GM19324 (cell line): Measurements from ENCODE around the gene LARP6.
"Not testable (repeated sequence)": the region's sequence is repeated elsewhere in the genome, so short reads cannot be mapped to it uniquely, and the experiment has no call there.

Source experiments
- ATAC-seq: cut with Tn5 transposase; IDR thresholded peaks from one replicate; pipeline ENCODE4 v1.9.1; 2021; ENCODE audit warnings: mild to moderate bottlenecking, moderate library complexity; ENCODE audit not compliant: unreplicated experiment, low FRiP score

LARP6 gene

DNA sequence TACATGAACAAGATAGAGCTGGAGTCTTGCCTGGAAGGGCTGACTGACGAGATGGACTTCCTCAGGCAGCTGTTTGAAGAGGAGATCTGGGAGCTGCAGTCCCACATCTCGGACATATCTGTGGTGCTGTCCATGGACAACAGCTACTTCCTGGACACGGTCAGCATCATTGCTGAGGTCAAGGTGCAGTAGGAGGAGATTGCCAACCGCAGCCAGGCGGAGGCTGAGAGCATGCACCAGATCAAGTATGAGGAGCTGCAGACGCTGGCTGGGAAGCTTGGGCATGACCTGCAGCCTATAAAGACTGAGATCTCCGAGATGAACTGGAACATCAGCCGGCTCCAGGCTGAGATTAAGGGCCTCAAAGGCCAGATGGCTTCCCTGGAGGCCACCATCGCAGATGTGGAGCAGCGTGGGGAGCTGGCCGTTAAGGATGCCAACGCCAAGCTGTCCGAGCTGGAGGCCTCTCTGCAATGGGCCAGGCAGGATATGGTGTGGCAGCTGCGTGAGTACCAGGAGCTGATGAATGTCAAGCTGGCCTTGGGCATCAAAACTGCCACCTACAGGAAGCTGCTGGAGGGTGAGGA lies 5.5 kb upstream of the LARP6 start:
- ATAC-seq = no peak

DNA sequence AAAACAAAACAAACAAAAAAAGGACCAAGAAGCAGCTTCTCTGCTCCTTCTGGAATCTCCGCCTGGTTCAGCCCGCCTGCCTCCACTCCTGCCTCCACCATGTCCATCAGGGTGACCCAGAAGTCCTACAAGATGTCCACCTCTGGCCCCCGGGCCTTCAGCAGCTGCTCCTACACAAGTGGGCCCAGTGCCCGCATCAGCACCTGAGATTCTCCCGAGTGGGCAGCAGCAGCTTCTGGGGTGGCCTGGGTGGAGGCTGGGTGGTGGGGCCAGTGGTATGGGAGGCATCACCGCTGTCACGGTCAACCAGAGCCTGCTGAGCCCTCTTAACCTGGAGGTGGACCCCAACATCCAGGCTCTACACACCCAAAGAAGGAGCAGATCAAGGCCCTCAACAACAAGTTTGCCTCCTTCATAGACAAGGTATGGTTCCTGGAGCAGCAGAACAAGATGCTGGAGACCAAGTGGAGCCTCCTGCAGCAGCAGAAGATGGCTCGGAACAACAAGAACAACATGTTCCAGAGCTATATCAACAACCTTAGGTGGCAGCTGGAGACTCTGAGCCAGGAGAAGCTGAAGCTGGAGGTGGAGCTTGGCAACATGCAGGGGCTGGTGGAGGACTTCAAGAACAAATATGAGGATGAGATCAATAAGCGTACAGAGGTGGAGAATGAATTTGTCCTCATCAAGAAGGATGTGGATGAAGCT lies 4.8 kb upstream of the LARP6 start:
- not testable (repeated sequence) for ATAC-seq

DNA sequence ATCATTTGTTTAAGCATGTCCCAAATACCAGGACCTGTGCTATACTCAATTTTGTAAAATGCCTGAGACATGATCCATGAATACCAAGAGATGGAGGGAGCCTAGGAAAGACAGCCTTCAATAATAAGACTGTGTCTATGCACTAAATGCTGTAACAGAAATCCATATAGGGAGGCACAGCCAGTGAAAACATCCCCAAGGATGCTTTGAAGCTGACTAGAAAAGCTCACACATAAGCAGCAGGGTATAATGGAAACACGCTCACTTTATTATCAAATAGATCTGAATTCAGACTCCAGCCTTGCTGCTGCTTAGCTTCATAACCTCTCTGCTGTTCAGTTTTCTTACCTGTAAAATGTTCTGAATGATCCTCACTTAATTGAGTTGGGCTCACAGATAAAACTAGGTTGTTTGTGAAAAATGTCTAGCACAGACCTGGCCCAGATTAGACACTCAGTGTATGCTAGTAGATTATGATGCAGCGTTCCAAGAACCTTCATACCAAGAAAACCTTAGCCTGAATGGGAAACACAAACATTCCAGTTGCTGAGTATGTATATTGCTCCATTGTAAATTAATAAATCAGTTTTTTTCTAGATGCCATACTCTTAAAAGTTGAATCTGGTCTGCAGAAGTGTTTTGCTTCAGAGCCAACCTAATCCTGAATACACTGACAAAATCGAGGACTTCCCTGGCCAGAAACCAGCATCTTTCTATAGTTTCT lies 3.8 kb upstream of the LARP6 start:
- no peak for ATAC-seq

DNA sequence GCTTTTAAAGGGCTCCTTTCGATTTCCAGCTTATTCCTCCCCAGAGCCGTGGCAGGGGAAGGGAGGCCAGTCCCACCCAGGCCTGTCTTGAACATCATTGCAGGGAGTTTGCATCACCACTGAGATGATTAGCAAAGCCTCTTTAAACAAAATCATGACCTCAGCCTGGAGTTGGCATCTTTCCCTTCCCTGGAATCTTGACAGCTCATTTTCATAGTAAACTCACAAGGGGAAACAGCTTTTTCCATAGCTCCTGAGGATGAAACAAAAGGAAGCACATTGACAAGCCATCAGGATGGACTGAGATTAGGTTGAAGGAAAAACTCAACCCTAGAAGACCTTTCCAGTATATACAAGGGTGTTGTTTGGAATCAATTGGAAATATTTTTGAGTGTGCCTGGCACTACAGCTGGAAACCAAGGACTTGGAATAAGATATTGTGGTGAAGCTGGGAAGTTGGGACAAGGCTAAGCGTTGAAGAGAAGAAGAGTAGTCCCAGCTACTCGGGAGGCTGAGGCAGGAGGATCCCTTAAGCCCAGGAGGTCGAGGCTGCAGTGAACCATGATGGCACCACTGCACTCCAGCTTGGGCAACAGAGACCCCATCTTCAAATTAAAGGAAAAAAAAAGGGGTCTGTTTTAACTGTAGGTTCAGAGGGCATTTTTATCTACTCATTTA lies 3.1 kb upstream of the LARP6 start:
- no peak for ATAC-seq

DNA sequence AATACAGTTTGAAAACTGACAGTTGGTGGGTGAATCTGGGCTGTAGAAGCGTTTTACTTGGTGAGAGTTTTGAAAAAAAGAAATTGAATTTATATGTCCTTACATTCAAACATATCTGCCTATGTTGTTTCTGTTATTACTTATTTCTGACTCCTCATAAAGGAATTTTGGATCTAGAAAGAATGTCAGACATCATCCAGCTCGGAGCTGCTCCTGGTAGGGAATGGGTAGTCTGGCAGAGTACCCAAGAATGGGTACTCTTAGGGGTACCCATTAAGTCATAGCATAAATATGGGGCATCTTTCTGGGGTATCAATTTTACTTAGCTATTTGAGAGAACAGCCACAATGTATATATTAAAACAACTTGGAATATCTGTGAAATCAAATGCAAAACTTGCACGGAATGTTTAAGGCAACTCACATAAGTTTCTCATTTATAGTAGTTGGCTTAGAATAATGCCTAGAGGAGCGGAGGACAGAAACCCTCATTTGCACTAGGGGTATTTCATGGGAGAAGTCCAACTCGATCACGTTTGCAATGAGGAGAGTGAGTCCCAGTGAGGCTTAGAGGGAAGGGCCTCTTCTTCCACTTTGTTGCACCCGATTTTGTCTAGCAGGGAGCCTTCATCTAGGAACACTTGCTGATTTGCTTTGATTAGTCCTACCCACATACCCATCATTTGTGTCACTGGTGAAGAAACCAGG lies 2.4 kb upstream of the LARP6 start:
- ATAC-seq = no peak

DNA sequence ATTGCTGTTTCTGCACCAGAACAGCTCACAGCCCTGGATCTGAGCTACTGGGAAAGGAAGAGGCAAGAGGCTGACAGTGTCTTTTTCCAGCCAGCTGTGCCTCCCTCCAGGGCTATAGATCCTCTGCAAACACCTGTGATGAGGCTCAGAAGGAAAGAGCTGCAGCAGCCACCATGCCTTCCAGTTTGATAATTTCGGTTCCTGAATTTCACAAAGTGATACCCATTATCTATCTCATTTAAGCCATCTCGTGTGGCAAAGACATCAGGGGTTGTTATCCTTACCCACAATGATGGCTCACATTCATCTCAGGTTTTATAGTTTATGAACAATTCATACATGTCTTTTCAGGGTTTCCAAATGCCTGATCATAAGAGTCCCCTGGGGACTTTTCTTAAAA lies 1.8 kb upstream of the LARP6 start:
- no peak for ATAC-seq

DNA sequence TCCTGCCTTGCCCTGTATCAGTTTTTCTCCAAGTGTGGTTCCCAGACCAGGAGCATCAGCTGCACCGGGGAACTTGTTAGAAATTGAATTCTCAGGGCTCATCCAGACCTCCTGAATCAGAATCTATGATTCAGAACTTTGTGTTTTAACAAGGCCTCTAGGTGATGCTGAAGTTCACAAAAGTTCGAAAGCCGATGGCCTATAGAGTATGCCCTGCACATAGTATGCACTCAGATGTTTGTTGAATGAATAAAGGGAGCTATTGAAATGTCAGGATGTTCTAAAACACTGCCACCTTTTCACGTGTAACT lies 664 bp upstream of the LARP6 start:
- no peak for ATAC-seq

DNA sequence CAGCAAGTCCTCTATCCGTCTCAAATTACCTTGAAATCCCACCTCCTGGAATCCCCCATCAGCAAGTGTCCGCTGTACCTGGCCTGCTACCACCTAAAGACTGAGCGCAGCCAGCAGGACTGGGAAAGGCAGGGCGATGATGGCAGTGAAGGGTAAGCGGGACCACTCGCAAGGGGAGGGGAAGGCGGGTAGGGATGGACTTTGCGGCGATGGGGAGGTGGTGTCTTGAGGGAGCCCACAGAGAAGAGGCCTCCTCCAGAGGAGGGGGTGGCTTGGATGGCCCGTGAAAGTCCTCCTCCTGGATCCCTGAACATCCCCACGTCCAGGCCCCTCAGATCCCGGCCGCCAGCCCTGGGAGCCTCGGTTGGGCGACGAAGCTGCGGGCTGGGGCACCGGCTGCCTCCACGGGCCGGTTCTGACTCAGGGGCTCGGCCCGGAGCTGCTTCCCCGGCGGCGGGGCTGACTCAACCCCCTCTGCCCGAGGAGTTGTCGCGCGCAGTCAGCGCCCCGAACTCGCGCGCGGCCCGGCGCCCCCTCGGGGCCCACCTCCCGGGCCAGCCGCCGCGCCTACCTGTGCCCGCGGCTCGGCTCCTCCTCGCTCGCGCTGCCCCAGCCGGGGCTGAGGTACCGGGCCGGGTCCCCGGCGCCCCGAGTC lies 512 bp downstream of the LARP6 start:
- no peak for ATAC-seq

DNA sequence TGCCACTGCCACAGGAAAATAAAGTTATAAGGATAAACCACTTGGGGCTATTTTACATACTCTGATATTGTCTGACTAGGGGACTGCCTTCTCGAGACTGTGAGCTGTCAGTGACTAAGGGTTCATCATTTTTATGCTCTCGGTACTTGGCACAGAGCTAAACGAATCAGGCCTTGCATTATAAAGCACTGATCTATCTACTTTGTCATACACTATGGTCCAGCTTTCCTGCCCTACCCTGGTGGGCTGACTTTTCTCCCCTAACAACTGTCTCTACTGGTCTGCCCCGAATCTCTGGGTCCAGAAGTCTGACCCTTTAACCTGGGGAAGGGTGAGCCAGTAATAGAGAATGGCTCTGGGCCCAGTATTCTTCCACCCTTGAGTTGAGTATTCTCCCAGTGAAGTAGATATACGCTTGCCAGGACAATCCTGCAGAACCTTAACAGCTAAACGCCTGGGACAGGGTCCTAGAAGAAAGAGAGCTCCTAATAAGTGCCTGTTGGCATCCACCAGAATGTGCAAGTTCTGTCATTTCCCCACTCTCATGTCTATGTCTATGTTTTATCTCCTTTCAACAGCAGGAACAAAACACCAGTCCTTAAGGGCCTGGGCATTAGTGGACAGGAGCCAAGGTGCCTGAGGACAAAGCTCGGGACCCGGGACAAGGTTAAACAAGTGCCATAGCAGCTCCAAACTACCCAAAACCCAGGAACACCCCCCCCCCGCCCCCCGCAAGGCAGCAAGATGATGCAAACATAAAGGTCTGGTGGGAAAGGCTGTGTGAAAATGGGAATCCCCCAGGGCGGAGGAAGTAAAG lies 1.2 kb downstream of the LARP6 start:
- ATAC-seq = no peak

DNA sequence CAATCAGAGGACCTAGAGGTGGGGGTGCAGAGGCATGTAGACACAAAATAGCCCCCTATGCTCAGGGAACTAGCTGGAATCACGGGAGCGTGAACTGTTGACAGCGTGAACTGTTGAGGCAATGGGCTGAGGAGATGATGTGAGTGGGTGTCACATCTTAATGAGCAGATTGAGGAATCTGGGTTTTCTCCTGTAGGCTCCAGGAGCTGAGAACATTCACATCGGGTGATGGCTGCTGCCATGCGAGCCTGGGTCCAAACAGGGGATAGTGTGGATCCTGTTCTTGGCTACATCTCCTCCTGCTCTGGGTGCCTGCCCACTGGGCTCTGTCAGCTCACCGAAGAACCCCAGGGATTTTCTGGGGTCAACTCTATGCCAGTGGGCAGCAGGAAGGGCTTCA lies 2.1 kb downstream of the LARP6 start:
- ATAC-seq = no peak

DNA sequence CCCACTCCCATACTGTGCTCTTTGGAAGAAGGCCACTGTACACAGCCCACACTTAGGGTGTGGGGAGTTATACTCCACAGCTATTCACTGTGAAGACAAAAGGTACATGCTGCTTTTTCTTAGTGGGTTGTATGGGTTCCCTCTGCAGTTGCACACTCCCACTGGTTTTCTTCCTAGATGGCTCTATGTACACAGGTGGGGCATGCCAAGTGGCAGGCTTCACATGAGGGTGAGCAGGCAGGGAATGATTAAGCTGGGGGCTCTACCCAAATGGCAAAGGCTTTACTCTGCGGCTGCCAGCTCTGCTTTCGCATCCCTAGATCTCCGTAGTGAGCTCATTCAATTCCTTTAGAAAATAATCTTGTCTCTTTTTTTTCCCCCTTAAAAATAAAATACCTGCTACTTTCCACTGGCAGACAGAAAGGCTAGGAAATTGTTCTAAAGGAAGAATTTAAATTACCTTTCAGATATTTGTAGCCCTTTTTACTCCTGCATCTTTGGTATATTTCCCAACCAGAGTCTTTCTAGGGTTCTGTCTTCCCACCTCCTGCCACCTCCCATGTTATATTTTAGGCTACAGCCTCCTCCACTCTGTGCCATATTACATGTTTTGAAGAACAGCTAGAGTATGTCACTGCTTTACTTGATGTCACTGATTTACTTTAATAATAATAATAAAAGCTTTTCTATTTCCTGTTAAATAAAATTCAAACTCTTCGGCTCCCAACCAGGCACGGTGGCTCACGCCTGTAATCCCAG lies 8.2 kb downstream of the LARP6 start:
- no peak for ATAC-seq

DNA sequence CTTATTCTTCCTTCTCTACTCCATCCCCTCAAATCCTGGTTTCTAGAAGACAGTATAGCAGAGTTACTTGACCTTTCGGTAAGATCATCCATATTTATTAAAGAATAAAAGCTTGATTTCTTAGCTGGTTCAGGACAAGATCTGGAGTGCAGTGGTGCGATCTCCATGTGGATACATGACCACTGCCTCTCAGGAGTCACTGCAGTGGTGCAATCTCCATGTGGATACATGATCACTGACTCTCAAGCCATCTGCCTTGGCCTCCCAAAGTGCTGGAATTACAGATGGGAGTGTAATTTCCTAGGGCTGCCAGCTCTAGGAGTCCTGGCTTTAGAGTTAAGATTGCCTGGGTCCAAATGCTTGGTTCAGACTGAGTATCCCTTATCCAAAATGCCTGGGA lies 16.5 kb downstream of the LARP6 start:
- no peak for ATAC-seq

DNA sequence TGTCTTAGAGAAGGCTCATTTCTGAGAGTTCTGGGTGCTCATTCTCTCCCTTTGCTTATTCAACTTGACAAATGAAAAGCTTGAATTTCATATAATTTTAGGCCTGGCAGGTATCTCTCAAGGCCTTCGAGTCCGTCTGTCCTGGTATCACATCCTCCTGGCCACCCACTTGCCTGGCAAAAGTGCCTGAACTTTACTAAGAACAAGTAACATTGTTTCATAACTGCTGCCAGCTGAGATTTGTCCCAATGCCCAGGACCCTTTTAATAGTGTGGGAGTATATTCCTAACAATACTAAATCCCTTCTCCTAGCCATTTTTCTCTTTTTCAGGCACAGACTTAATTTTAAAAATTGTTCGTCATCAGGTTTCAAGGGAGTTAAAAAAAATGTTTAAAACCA lies 18.1 kb downstream of the LARP6 start:
- ATAC-seq = no peak

DNA sequence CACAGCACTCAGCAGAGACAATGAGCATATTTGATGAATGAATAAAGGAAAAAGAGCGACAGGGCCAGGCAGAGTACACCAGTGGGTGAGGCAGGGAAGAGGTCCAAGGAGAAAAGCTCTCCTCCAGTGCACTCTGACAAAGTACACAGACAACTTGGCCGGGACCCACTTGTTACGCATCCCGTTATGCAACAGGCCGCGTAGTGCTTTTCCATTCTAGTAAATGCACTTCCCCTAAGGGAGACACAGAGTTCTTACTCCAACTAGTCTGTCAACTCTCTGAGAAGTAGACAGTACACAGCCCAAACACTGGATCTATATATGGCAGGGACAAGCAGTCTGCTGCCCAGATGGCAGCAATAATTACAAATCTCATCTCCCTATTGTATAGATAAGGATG lies 18.5 kb downstream of the LARP6 start:
- ATAC-seq = no peak

DNA sequence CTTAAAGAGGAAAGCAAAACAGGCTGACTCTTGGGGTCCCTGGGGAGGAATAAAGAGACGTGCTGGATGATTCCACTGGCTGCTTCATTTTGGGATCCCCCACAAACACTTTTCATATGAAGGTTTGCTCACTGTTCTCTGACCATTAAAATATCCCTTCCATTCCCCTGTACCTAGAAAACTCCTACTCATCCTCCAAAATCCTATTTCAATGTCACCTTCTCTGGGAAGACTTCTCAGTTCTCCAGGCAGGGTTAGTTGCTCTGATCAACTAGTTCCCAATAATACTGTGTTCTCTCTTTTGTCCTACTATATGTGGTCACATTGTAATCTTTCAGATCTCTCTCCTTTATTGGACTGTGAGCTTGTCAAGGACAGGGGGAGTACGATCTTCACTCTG lies 19.0 kb downstream of the LARP6 start:
- no peak for ATAC-seq

DNA sequence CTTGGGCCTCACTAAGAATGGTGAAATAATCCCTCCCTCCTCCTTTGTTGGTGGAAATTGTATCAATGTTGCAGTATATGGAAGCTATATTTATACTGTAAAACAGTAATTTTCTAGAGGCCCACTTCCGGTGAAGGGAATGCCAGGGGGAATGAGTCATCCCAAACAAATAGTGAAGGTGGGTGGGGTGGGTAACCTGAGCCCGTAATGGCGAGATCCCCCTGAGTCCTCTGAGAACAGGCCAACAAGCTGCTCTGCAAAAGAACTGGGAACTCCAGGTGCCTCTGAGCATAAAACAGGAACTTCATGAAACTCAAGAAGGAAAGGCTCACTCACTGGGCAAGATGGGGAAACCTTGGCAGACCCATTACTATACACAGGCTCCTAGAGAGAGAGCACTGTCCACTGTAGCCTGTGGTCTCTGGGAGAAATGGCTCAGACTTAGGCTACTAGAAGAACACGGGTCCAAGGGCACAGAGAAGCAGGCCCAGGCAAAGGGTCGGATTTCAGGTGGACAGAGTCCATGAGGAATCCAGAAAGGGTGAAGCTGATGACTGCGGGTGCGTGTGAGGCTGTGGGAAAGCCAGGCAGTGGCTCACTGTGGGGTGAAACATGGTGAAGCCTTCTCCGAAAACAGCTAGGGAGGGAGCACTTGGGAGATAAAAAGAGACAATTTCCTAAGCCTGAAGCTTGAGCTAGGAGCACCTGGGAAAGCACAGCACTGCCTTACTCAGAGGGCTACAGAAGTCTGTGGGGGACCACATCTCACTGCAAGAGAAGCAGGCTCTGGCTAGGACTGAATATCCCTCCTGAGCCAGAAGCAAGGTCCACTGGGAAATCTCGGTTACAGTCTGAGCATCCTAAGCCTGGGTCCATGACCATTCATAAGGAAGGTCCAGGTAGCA lies 19.8 kb downstream of the LARP6 start:
- ATAC-seq = no peak

DNA sequence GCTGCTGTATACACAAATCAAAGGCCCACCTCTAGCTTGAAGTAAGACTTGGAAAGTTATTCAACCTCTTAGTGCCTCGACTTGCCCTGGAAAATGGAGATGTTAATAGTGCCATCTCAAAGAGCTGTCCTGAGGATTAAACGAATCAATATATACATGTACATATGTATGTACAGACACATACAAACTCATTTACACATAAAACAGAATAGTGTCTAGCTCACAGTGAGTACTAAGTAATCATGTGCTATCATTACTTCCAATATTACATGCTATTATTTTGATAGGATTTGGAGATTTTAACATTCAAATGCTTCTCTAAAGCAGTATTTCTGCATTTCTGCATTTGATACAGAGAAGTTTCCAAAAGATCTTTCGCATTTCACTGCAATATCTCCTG lies 20.5 kb downstream of the LARP6 start:
- ATAC-seq = no peak

DNA sequence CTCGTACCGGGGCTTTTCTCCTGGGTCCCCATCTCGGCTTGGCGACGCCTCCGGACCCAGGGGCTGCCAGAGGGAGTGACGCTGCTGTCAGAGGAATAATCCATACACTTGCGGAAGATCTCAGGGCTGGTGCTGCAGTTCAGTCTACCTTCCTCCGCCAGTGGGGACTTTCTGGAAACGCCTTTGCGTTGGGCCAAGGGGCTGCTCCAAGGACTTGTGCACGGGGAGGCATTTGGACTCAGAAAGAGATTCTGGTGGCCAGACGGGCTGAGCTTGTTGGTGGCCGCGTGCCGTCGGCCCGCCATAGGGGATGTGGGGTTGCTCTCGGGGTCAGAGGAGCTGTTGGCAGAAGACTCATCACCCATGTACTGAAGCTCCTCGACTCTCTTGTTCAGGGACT lies 21.8 kb downstream of the LARP6 start:
- ATAC-seq = no peak
